ENCODE measurements around the gene SESTD1.
"Not testable (repeated sequence)": the region's sequence is repeated elsewhere in the genome, so short reads cannot be mapped to it uniquely, and the experiment has no call there.

Gene SESTD1

GRCh38 chr2:179237209-179237946, 27.3 kb downstream of the SESTD1 start:
- DNase-seq (ENCODE audit: low read depth), result no peak

DNA sequence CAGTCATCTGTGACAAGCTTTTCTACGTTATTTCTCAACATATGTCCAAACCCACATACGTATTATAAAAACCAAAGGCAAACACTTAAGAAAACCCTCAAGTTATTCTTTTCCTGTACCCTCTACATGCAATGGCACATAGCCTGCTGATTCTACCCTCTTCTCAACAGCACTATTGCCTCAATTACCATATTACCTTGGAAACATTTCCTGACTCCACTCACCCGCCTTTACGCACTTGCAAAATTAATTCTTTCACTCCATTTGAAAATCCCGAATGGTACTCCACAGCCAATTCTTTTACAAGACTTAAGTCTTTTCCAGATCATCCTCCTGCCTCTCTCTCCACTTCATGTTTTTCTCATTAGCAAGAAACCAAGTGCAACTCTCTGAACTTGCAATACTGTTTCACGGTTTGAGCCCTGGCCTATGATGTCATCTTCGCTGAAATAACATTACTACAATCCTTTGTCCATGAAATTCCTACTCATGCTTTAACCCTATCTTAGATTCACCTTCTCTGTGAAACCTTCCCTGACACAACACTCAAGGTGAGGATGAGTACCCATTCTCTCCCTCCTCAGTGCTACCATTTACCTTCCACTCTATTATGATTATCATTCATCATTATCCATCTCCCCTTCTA, 29.0 kb downstream of the SESTD1 start:
- DNase-seq (ENCODE audit: low read depth), result peak; percentile 31

DNA sequence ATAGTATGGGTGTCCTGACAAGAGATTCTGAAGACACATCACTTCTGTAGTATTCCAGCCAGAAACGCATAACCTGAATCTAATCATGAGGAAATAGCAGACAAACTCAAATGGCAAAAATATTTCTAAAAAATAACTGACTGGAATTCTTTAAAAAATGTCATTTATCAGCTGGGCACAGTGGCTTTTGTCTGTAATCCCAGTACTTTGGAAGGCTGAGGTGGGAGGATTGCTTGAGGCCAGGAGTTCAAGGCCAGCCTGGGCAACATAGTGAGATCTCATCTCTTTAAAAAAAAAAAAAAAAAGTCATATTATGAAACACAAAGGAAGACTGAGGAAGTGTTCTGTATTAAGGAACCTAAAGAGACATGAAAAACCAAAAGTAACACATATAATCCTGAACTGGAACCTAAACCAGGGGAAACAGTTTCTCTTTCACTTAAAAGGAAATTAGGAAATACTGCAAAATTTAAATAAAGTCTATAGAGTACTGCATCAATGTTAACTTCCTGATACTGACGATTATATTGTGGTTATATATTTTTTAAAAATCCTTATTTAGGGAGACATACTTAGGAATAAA, 29.9 kb downstream of the SESTD1 start:
- no peak for DNase-seq (ENCODE audit: low read depth)

DNA sequence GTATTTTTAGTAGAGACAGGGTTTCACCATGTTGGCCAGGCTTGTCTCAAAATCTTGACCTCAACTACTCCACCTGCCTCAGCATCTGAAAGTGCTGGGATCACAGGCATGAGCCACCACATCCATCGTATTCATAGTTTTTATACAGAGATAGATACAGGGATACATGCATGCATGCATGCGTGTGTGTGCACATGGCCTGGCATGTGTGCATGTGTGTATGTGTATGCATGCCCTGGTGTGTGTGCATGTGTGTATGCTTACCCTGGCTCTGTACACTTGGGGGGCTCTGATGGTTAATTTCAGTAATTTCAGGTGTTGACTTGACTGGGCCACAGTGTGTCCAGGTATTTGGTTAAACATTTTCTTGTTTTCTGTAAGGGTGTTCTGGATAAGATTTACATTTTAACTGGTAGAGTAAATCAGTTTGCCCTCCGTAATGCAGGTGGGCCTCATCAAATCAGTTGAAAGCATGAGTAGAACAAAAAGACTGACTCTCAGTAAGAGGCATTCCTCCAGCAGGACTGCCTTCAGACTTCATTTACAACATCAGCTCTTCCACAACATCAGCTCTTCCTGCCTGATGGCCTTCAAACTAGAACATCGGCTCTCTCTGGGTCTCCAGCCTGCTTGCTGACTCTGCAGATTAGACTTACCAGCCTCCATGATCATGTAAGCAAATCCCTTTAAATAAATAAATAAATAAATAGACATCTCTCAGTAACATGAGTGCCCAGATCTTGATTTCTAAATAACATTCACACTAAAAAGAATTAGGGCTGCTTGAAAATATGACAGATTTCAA, 30.8 kb downstream of the SESTD1 start:
- no peak for DNase-seq (ENCODE audit: low read depth)

DNA sequence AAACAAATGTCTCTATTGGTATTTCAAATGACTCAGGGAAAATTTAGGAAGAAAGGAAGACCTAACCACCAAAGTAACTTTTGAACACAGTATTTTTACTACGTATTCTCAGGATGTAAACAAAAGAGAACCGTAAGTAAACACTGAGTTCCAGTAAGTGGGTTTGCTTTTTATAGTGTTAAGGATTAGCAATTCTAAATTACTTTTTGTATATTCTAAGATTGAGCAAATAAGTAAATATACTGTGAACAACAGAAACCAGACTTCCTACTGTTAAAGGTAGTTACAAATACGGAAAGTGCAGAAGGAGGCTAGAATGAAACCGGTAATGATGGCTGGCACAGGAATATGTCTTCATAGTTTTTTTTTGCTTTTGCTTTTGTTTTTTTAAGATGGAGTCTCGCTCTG, 31.5 kb downstream of the SESTD1 start:
- no peak for DNase-seq (ENCODE audit: low read depth)

- DNase-seq (ENCODE audit: low read depth), result no peak
These were observed 37.7 kb downstream of the SESTD1 start for GRCh38 chr2:179226961-179227259.

GRCh38 chr2:179226203-179226960, 38.2 kb downstream of the SESTD1 start:
- no peak for DNase-seq (ENCODE audit: low read depth)

GRCh38 chr2:179224361-179224760, 40.3 kb downstream of the SESTD1 start:
- DNase-seq (ENCODE audit: low read depth), result no peak

DNA sequence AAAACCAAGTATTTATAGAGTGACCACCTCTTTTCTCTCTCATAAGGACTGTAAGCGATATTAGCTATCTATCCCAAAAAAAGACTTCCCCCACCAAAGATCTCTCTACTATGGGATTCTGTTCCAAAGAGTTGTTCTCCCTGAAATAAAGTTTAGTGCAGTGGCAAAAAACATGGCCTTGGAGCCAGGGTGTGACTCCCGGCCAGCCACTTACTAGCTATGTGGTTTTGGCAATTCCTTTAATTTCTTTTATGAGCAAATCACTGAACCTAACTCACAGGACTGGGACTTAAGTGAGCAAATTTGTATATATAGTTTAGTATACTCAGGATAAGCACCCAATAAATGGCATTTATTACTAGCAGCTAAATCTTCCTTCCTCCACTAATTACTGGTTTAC, 42.6 kb downstream of the SESTD1 start:
- no peak for DNase-seq (ENCODE audit: low read depth)

GRCh38 chr2:179218848-179219594, 45.6 kb downstream of the SESTD1 start:
- peak; percentile 87 for DNase-seq (ENCODE audit: low read depth)

GRCh38 chr2:179214671-179215070, 50.0 kb downstream of the SESTD1 start:
- not testable (repeated sequence) for DNase-seq (ENCODE audit: low read depth)

DNA sequence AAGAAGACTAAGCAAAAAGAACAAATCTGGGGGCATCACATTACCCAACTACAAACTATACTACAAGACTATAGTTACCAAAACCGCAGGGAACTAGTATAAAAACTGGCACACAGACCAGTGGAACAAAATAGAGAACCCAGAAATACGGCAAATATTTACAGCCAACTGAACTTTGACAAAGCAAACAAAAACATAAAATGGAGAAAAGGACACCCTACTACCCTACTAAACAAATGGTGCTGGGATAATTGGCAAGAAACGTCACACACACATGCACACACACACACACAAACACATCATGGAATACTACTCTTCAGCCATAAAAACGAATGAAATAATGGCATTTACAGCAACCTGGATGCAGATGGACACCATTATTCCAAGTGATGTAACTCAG, 53.3 kb downstream of the SESTD1 start:
- DNase-seq (ENCODE audit: low read depth), result no peak

GRCh38 chr2:179208277-179208676, 56.4 kb downstream of the SESTD1 start:
- DNase-seq (ENCODE audit: low read depth), result not testable (repeated sequence)

DNA sequence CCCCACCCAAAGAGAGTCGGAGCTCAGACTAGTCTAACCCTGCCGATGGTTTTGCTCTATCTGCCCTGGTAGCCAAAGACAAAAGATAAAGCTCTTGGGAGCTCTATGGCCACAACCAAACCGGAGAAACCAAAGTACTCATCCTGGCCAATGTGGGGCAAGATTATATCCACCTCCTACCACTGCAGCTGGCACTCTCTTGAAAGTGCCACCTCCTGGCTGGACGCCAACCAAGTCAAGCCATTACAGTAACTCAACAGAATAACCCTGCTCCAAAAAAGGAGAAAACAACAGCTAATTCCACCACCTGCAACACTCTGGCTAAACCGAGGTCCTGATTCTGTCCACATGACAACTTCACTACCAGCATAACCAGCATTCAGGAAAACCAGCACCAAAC, 57.6 kb downstream of the SESTD1 start:
- no peak for DNase-seq (ENCODE audit: low read depth)

- DNase-seq (ENCODE audit: low read depth), result peak; percentile 36
These were observed 62.8 kb downstream of the SESTD1 start for GRCh38 chr2:179201869-179202268.

- not testable (repeated sequence) for DNase-seq (ENCODE audit: low read depth)
These were observed 68.6 kb downstream of the SESTD1 start for GRCh38 chr2:179195926-179196590.

- no peak for DNase-seq (ENCODE audit: low read depth)
These were observed 69.5 kb downstream of the SESTD1 start for GRCh38 chr2:179195141-179195540.

GRCh38 chr2:179193759-179194394, 70.8 kb downstream of the SESTD1 start:
- peak; percentile 9 for DNase-seq (ENCODE audit: low read depth)

DNA sequence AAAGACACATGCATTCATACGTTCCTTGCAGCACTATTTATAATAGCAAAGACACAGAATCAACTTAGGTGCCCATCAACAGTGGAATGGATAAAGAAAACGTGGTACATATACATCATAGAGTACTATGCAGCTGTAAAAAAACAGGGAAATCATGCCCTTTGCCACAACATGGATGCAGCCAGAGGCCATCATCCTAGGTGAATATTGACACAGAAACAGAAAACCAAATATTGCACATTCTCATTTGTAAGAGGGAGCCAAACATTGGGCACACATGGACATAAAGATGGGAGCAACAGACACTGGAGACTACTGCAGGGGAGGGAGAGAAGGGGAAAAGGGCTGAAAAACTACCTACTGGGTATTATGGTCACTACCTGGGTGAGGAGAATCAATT, 73.5 kb downstream of the SESTD1 start:
- no peak for DNase-seq (ENCODE audit: low read depth)

GRCh38 chr2:179186126-179186525, 78.5 kb downstream of the SESTD1 start:
- peak; percentile 95 for DNase-seq (ENCODE audit: low read depth)
